K562 (cell line): ENCODE results near the gene MEF2D. TPM values are rescaled to one million over a fixed set of nuclear protein-coding genes. Genes with fewer than 3 reads are reported as not detected.

Experiments
- CCAR2 ChIP-seq: fragments of 200-400 bp; formaldehyde crosslinking; IDR thresholded peaks from 2 replicates; pipeline ENCODE4 v1.6.1; 2017; ENCODE audit warnings: mild to moderate bottlenecking, low read depth, low read length
- HDGF ChIP-seq: fragments of 450-650 bp; IDR thresholded peaks from 2 replicates; pipeline ENCODE4 v1.6.1; 2016
- IRF2 ChIP-seq: sonication (generic); formaldehyde crosslinking; IDR thresholded peaks from 2 replicates; pipeline ENCODE4 v1.8.1; 2022; ENCODE audit warnings: mild to moderate bottlenecking, missing genetic modification reagents
- KDM1A ChIP-seq, 2 experiments: fragments of 450-650 bp; IDR thresholded peaks; 2 replicates each; pipeline ENCODE4 v1.6.1; 2016; ENCODE audit warnings: mild to moderate bottlenecking in 2 of 2
- MCM2 ChIP-seq: fragments of 450-650 bp; IDR thresholded peaks from 2 replicates; pipeline ENCODE4 v1.6.1; 2017; ENCODE audit warnings: low read depth, mild to moderate bottlenecking
- PML ChIP-seq: IDR thresholded peaks from 2 replicates; pipeline ENCODE4 v1.6.1; 2012; ENCODE audit warnings: low read length, inconsistent platforms
- RAD21 ChIP-seq, 2 experiments: fragments of 250-450 bp in 1 of 2; fragments of 450-650 bp in 1 of 2; sonication (Bioruptor Pico) in 1 of 2; formaldehyde crosslinking in 1 of 2; IDR thresholded peaks in 1 of 2; conservative IDR thresholded peaks in 1 of 2; 2 replicates each; pipeline versions ENCODE4 v1.4.0 to v1.8.0; 2020 to 2022; ENCODE audit warnings: mild to moderate bottlenecking in 2 of 2, moderate library complexity in 1 of 2
- SMARCE1 ChIP-seq: fragments of 450-650 bp; IDR thresholded peaks from 2 replicates; pipeline ENCODE4 v1.7.1; 2016; ENCODE audit warnings: mild to moderate bottlenecking
- SNIP1 ChIP-seq: fragments of 450-650 bp; IDR thresholded peaks from 2 replicates; pipeline ENCODE4 v1.7.1; 2017; ENCODE audit warnings: low read depth, mild to moderate bottlenecking
- STAT5B ChIP-seq: fragments of 250-450 bp; sonication (Bioruptor Pico); IDR thresholded peaks from 2 replicates; pipeline ENCODE4 v1.8.0; 2021; ENCODE audit warnings: mild to moderate bottlenecking, inconsistent platforms
- TCF15 ChIP-seq: fragments of 250-450 bp; sonication (Bioruptor Pico); IDR thresholded peaks from 2 replicates; pipeline ENCODE4 v1.8.0; 2022; ENCODE audit warnings: moderate library complexity, mild to moderate bottlenecking, inconsistent platforms
- THAP7 ChIP-seq: fragments of 250-450 bp; sonication (Bioruptor Pico); IDR thresholded peaks from 2 replicates; pipeline ENCODE4 v1.5.0; 2021
- ZBTB17 ChIP-seq: fragments of 450-650 bp; formaldehyde crosslinking; IDR thresholded peaks from 2 replicates; pipeline ENCODE4 v1.4.0; 2020; ENCODE audit warnings: mild to moderate bottlenecking
- ZBTB5 ChIP-seq: fragments of 450-650 bp; IDR thresholded peaks from 2 replicates; pipeline ENCODE4 v1.6.1; 2017; ENCODE audit warnings: antibody characterized with exemption
- ZNF696 ChIP-seq: fragments of 250-450 bp; sonication (Bioruptor Pico); conservative IDR thresholded peaks from 2 replicates; pipeline ENCODE4 v1.4.0; 2020; ENCODE audit warnings: mild to moderate bottlenecking, moderate library complexity
- ZNF76 ChIP-seq: fragments of 250-450 bp; sonication (Bioruptor Pico); IDR thresholded peaks from 2 replicates; pipeline ENCODE4 v1.4.0; 2020; ENCODE audit warnings: mild to moderate bottlenecking, moderate library complexity, borderline replicate concordance
- ZNF778 ChIP-seq: fragments of 450-650 bp; formaldehyde crosslinking; IDR thresholded peaks from 2 replicates; pipeline ENCODE4 v1.4.0; 2020; ENCODE audit warnings: mild to moderate bottlenecking, moderate library complexity
- ZNF79 ChIP-seq: fragments of 250-450 bp; sonication (Bioruptor Pico); IDR thresholded peaks from 2 replicates; pipeline ENCODE4 v1.4.0; 2020; ENCODE audit warnings: low read depth, mild to moderate bottlenecking, moderate library complexity
- polyA plus RNA-seq, 8 experiments: library from polyadenylated mRNA; depleted of rRNA in 4 of 8; stranded (reverse) in 5 of 8; unstranded in 3 of 8; fragments of >200 nt; fragmentation: Nextera tagmentation in 2 of 8; fragmentation: Illumina TruSeq in 1 of 8; extraction: Ambion mirVana in 2 of 8; extraction: Trizol in 1 of 8; gene quantifications; 2 replicates each; pipeline versions ENCODE4 v1.2.1 to v1.2.3, GENCODE V29; 2011 to 2014; ENCODE audit warnings: inconsistent platforms in 1 of 8, missing spikeins in 1 of 8
- total RNA-seq, 7 experiments: library from RNA; depleted of rRNA in 6 of 7; stranded (reverse); fragments of >200 nt in 6 of 7; fragmentation: Illumina TruSeq in 2 of 7; extraction: Trizol in 2 of 7; gene quantifications; 2 replicates each; pipeline versions ENCODE4 v1.2.1 to v1.2.3, GENCODE V29; 2011 to 2021; ENCODE audit warnings: low replicate concordance in 1 of 7

Gene MEF2D
- total and polyA plus RNA-seq, 9 of the 15 experiments (the other 6 are each of a cell fraction or from before 2014, with no cell fraction given): 0.10 to 19.5 (median 2.6) TPM

- TF ChIP-seq ZBTB5 (no peak), RAD21 (CRISPR knock-in tag; conservative IDR thresholded peaks at IDR 0.05 in 1 of 2, IDR thresholded peaks at IDR 0.05 in 1 of 2) (no peak), THAP7 (no peak), ZBTB17 (peak; percentile 52; the same call in 1 of the 2 replicates), IRF2 (no peak), STAT5B (no peak), CCAR2 (no peak), KDM1A (IDR thresholded peaks at IDR 0.05) (no peak; a peak in 1 of 4 replicates), SNIP1 (peak; percentile 76; the same call in 1 of the 2 replicates), SMARCE1 (no peak), MCM2 (no peak), HDGF (no peak), ZNF778 (no peak), ZNF76 (CRISPR knock-in tag) (no peak), TCF15 (CRISPR knock-in tag) (no peak), ZNF696 (CRISPR knock-in tag) (no peak), PML (no peak), ZNF79 (CRISPR knock-in tag) (no peak)
These were observed 79.3 kb downstream of the MEF2D start (continued) for GRCh38 chr1:156421062-156421938.
